ENCODE data around the gene DPY19L1. TPM values are rescaled to one million over a fixed set of nuclear protein-coding genes. Genes with fewer than 3 reads are reported as not detected.
"Not testable (repeated sequence)": the region's sequence is repeated elsewhere in the genome, so short reads cannot be mapped to it uniquely, and the experiment has no call there.

DPY19L1 gene
- total RNA-seq, 1 experiment from 2014 or later: 14.3 TPM

- no peak overlapping the region for H4K8ac ChIP-seq (replicated peaks; ENCODE audit: insufficient read length, low read depth, low read length)
- no peak overlapping the region for H3K23ac ChIP-seq (ENCODE audit: insufficient read length, low read depth, low read length)
- no peak overlapping the region for H2AK5ac ChIP-seq (ENCODE audit: insufficient read length, low read length)
- peaks cover 13 to 22% of the 10 kb centered on the region in 2 experiments for H3K9me3 Mint-ChIP-seq
- no peak overlapping the region for H4K91ac ChIP-seq (ENCODE audit: insufficient read length, low read depth, low read length)
- no peak for DNase-seq
- H3K4me2 ChIP-seq (ENCODE audit: insufficient read depth, insufficient read length, low read length): no peak overlapping the region
- no peak overlapping the region for H3K56ac ChIP-seq (ENCODE audit: insufficient read length, low read depth, low read length)
- H2BK120ac ChIP-seq (ENCODE audit: low read depth, low read length, poor library complexity, severe bottlenecking): no peak overlapping the region
- no peak overlapping the region for H2BK12ac ChIP-seq (ENCODE audit: insufficient read length, low read depth, low read length)
- H3K9me3 ChIP-seq (ENCODE audit: control insufficient read depth, low read depth, low read length): no peaks in the 10 kb centered on the region
- no peak overlapping the region for H4K5ac ChIP-seq (ENCODE audit: insufficient read length, low read depth, low read length)
- TF ChIP-seq CTCF (conservative IDR thresholded peaks at IDR 0.05): no peak
- no peak overlapping the region for H2AFZ ChIP-seq (ENCODE audit: low read length)
- H3K79me2 ChIP-seq (ENCODE audit: insufficient read depth, low read length): no peaks in the 10 kb centered on the region
- no peak overlapping the region for H3K27ac Mint-ChIP-seq
- no peak overlapping the region for H2BK15ac ChIP-seq (ENCODE audit: low read depth, low read length)
- H3K36me3 Mint-ChIP-seq (ENCODE audit: insufficient read depth in 1 of 3, low read depth in 3 of 3): peaks cover 0 to 19% (median 6%) of the 10 kb centered on the region in 3 experiments; a peak in 2 of 7 replicates
- WGBS (ENCODE audit: extremely low coverage, insufficient read length, low lambda C conversion rate): no CpG with 5 or more reads among the region's 2 CpGs
- no peak overlapping the region for H3K14ac ChIP-seq (ENCODE audit: insufficient read depth, low read length)
- no peaks in the 10 kb centered on the region for H3K4me1 Mint-ChIP-seq
- H3T11ph ChIP-seq (ENCODE audit: low read length): no peak overlapping the region
- no peaks in the 10 kb centered on the region for H3K27me3 Mint-ChIP-seq (ENCODE audit: low read depth)
- H3K79me1 ChIP-seq (ENCODE audit: insufficient read depth, low read depth, low read length, poor library complexity, severe bottlenecking): no peaks in the 10 kb centered on the region
- H3K27ac ChIP-seq (ENCODE audit: insufficient read length, low read depth, low read length): no peak overlapping the region
- H3K4me1 ChIP-seq (ENCODE audit: insufficient read depth, low read length): no peaks in the 10 kb centered on the region
- no peaks in the 10 kb centered on the region for H4K20me1 ChIP-seq (ENCODE audit: control insufficient read depth, insufficient read depth, insufficient read length)
- H3K4me3 Mint-ChIP-seq: no peak overlapping the region
- no peak overlapping the region for H3K4ac ChIP-seq (ENCODE audit: low read depth, low read length)
- no peak overlapping the region for H2BK20ac ChIP-seq (ENCODE audit: low read depth, low read length, poor library complexity, severe bottlenecking)
- H2BK5ac ChIP-seq (ENCODE audit: insufficient read length, low read length): no peak overlapping the region
- no peaks in the 10 kb centered on the region for H3K27me3 ChIP-seq (ENCODE audit: insufficient read depth, low read length)
- no peak overlapping the region for H3K9ac ChIP-seq (ENCODE audit: extremely low read depth, insufficient read length, low read length)
- H3K18ac ChIP-seq (ENCODE audit: insufficient read length, low read depth, low read length): no peak overlapping the region
- no peaks in the 10 kb centered on the region for H3K23me2 ChIP-seq (ENCODE audit: insufficient read length, low read depth, low read length, poor library complexity, severe bottlenecking)
Observed at GRCh38 chr7:34912236-34912635, 125.0 kb downstream of the DPY19L1 start.

GRCh38 chr7:34906266-34906850 lies 130.9 kb downstream of the DPY19L1 start:
- not testable (repeated sequence) for H3K79me1 ChIP-seq (ENCODE audit: insufficient read depth, low read depth, low read length, poor library complexity, severe bottlenecking); H3K36me3 Mint-ChIP-seq (ENCODE audit: insufficient read depth in 1 of 3, low read depth in 3 of 3); H4K8ac ChIP-seq (replicated peaks; ENCODE audit: insufficient read length, low read depth, low read length); H4K20me1 ChIP-seq (ENCODE audit: control insufficient read depth, insufficient read depth, insufficient read length); H3K79me2 ChIP-seq (ENCODE audit: insufficient read depth, low read length); H3T11ph ChIP-seq (ENCODE audit: low read length); H3K4me2 ChIP-seq (ENCODE audit: insufficient read depth, insufficient read length, low read length); H3K23me2 ChIP-seq (ENCODE audit: insufficient read length, low read depth, low read length, poor library complexity, severe bottlenecking); H3K23ac ChIP-seq (ENCODE audit: insufficient read length, low read depth, low read length); H2AK5ac ChIP-seq (ENCODE audit: insufficient read length, low read length); H3K9ac ChIP-seq (ENCODE audit: extremely low read depth, insufficient read length, low read length); H3K4ac ChIP-seq (ENCODE audit: low read depth, low read length); H2BK120ac ChIP-seq (ENCODE audit: low read depth, low read length, poor library complexity, severe bottlenecking); H3K18ac ChIP-seq (ENCODE audit: insufficient read length, low read depth, low read length); H3K27me3 Mint-ChIP-seq (ENCODE audit: low read depth); H2AFZ ChIP-seq (ENCODE audit: low read length); H4K5ac ChIP-seq (ENCODE audit: insufficient read length, low read depth, low read length); H2BK12ac ChIP-seq (ENCODE audit: insufficient read length, low read depth, low read length); H4K91ac ChIP-seq (ENCODE audit: insufficient read length, low read depth, low read length); H3K27ac ChIP-seq (ENCODE audit: insufficient read length, low read depth, low read length); H3K9me3 Mint-ChIP-seq; H2BK15ac ChIP-seq (ENCODE audit: low read depth, low read length); H2BK5ac ChIP-seq (ENCODE audit: insufficient read length, low read length); H3K56ac ChIP-seq (ENCODE audit: insufficient read length, low read depth, low read length); H3K9me3 ChIP-seq (ENCODE audit: control insufficient read depth, low read depth, low read length); H2BK20ac ChIP-seq (ENCODE audit: low read depth, low read length, poor library complexity, severe bottlenecking); H3K14ac ChIP-seq (ENCODE audit: insufficient read depth, low read length); H3K4me1 ChIP-seq (ENCODE audit: insufficient read depth, low read length); H3K27me3 ChIP-seq (ENCODE audit: insufficient read depth, low read length)
- no CpG with 5 or more reads among the region's 30 CpGs for WGBS (ENCODE audit: extremely low coverage, insufficient read length, low lambda C conversion rate)
- DNase-seq: peak; percentile 48
- H3K27ac Mint-ChIP-seq: 0 out of 7 replicates have a peak overlapping the region, but pooled peaks of 1 of the 3 experiments have one; percentile 18
- peaks cover 12 to 13% of the 10 kb centered on the region in 2 experiments for H3K4me1 Mint-ChIP-seq
- peak overlapping the region; percentile 59 to 62; a peak in 3 of 5 replicates for H3K4me3 Mint-ChIP-seq

Data from H9 (cell line).